Measurements from ENCODE around the gene TRIM2.

- no peak for TF ChIP-seq POLR2AphosphoS5 (IDR thresholded peaks at IDR 0.05; ENCODE audit: low read depth)
- no peak for TF ChIP-seq EZH2 (IDR thresholded peaks at IDR 0.05; ENCODE audit: low read depth, unreplicated experiment)
- TF ChIP-seq, protein P1, sequence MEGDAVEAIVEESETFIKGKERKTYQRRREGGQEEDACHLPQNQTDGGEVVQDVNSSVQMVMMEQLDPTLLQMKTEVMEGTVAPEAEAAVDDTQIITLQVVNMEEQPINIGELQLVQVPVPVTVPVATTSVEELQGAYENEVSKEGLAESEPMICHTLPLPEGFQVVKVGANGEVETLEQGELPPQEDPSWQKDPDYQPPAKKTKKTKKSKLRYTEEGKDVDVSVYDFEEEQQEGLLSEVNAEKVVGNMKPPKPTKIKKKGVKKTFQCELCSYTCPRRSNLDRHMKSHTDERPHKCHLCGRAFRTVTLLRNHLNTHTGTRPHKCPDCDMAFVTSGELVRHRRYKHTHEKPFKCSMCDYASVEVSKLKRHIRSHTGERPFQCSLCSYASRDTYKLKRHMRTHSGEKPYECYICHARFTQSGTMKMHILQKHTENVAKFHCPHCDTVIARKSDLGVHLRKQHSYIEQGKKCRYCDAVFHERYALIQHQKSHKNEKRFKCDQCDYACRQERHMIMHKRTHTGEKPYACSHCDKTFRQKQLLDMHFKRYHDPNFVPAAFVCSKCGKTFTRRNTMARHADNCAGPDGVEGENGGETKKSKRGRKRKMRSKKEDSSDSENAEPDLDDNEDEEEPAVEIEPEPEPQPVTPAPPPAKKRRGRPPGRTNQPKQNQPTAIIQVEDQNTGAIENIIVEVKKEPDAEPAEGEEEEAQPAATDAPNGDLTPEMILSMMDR (conservative IDR thresholded peaks at IDR 0.05; ENCODE audit: low read depth in 2 of 2), result no peak
- no peak for TF ChIP-seq EZH2phosphoT487 (IDR thresholded peaks at IDR 0.05; ENCODE audit: unreplicated experiment)
Measured at GRCh38 chr4:153267890-153268289, 63.6 kb downstream of the TRIM2 start.
